Measurements from ENCODE around the gene GPR25.

The GPR25 gene

GRCh38 chr1:200896531-200897196 is 23.9 kb downstream of the GPR25 start:
- in situ Hi-C loops (cut with MboI; ENCODE audit: low sequenced_read_pairs, unreplicated experiment), result no loop called here
- TF ChIP-seq, protein P1, sequence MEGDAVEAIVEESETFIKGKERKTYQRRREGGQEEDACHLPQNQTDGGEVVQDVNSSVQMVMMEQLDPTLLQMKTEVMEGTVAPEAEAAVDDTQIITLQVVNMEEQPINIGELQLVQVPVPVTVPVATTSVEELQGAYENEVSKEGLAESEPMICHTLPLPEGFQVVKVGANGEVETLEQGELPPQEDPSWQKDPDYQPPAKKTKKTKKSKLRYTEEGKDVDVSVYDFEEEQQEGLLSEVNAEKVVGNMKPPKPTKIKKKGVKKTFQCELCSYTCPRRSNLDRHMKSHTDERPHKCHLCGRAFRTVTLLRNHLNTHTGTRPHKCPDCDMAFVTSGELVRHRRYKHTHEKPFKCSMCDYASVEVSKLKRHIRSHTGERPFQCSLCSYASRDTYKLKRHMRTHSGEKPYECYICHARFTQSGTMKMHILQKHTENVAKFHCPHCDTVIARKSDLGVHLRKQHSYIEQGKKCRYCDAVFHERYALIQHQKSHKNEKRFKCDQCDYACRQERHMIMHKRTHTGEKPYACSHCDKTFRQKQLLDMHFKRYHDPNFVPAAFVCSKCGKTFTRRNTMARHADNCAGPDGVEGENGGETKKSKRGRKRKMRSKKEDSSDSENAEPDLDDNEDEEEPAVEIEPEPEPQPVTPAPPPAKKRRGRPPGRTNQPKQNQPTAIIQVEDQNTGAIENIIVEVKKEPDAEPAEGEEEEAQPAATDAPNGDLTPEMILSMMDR (IDR thresholded peaks at IDR 0.05; ENCODE audit: borderline replicate concordance, control extremely low read depth, extremely low read depth, insufficient read depth, missing control alignments), result no peak
- DNase-seq (ENCODE audit: low spot score), result no peak

DNA sequence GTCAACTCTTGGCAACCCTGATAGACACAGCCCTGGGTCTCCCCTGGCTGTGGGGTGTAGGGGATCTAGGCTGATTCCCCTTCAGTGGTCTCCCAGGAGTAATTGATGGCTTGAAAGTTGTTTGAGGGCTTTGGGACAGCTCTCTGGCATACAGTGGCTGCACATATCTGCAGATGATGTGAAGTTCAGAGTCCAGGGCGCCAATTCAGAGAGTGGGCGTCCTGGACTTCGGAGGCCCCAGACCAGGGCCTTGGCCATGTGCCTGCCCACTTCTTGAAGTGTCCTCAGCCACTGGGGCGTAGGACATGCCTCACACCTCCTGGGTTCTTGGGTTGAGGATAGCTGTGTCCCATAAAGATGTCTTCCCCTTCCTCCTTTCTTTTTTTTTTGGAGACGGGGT is 24.5 kb downstream of the GPR25 start:
- TF ChIP-seq, protein P1 (IDR thresholded peaks at IDR 0.05; ENCODE audit: borderline replicate concordance, control extremely low read depth, extremely low read depth, insufficient read depth, missing control alignments), result no peak
- no peak for DNase-seq (ENCODE audit: low spot score)
- in situ Hi-C loops (cut with MboI; ENCODE audit: low sequenced_read_pairs, unreplicated experiment), result no loop called here

GRCh38 chr1:200899015-200899386 is 26.2 kb downstream of the GPR25 start:
- no peak for DNase-seq (ENCODE audit: low spot score)
- TF ChIP-seq, protein P1 (IDR thresholded peaks at IDR 0.05; ENCODE audit: borderline replicate concordance, control extremely low read depth, extremely low read depth, insufficient read depth, missing control alignments), result no peak
- in situ Hi-C loops (cut with MboI; ENCODE audit: low sequenced_read_pairs, unreplicated experiment), result no loop called here

- in situ Hi-C loops (cut with MboI; ENCODE audit: low sequenced_read_pairs, unreplicated experiment), result no loop called here
These were observed 26.7 kb downstream of the GPR25 start for GRCh38 chr1:200899451-200899915.

DNA sequence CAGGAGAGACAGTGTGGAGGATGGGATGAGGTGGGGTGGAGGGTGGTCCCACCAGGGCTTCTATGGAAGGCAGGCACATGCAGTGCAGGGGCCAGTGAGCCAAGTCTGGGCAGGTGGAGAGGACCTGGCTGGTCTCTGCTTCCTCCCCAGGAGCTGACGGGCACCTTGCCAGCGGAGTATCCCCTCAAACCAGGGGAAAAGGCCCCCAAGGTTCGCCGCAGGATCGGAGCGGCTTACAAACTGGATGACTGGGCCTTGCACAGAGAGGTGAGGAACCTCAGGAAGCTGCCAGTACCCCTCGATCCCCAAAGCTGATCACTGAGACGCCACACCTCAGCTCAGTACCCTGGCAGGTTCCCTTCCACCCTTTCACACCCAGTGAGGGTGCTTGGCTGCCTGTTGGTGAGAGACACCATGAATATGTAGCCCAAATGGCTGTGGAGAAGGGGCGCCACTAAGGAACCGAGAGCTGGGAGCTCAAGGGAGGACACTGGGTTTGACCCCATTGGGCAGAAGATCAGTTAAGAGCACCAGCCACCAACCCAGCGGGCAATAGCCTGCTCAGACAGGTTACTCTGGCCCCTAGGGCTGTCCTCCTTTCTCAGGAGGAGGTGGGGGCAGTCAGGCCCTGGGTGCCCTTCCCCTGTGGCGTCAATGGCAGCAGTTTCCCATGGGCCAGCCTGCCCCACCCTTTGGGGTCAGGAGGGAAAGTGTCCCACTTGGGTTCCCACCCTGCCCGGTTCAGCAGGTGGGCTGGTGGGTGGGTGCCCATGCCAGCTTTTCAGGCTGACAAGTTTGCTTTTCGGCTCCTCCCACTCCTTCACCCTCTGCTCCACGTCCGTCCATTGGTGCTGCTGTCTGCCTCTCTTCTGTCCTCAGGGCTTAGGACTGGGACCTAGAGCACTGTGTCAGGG is 27.4 kb downstream of the GPR25 start:
- in situ Hi-C loops (cut with MboI; ENCODE audit: low sequenced_read_pairs, unreplicated experiment), result no loop called here
- DNase-seq (ENCODE audit: low spot score), result no peak
- TF ChIP-seq, protein P1 (IDR thresholded peaks at IDR 0.05; ENCODE audit: borderline replicate concordance, control extremely low read depth, extremely low read depth, insufficient read depth, missing control alignments), result no peak

More at GRCh38 chr1:200899451-200899915, 26.7 kb downstream of the GPR25 start:
- DNase-seq (ENCODE audit: low spot score), result no peak
- TF ChIP-seq, protein P1 (IDR thresholded peaks at IDR 0.05; ENCODE audit: borderline replicate concordance, control extremely low read depth, extremely low read depth, insufficient read depth, missing control alignments), result no peak

DNA sequence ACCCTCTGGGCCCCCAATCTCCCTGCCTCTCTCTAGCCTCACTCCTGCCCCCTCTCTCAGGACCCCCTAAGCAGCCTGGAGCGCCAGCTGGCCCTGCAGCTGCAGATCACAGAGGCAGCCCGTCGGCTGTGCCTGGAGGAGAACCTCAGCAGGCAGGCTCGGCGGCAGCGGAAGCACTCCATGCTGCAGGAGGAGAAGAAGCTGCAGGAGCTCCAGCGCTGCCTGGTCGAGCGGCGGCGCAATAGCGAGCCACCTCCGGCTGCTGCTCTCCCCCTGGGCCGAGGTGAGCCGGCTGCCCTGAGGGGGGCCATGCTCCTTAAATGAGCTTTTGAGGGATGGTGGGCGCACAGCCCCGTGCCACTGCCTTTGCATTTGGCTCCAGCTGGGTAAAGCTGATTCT is 28.1 kb downstream of the GPR25 start:
- TF ChIP-seq, protein P1 (IDR thresholded peaks at IDR 0.05; ENCODE audit: borderline replicate concordance, control extremely low read depth, extremely low read depth, insufficient read depth, missing control alignments), result no peak
- in situ Hi-C loops (cut with MboI; ENCODE audit: low sequenced_read_pairs, unreplicated experiment), result no loop called here
- DNase-seq (ENCODE audit: low spot score), result no peak

Measured in GM13976 (cell line).